ENCODE results near the gene ZNF83. TPM values are rescaled to one million over a fixed set of nuclear protein-coding genes. Genes with fewer than 3 reads are reported as not detected.

ZNF83 gene
- total and polyA plus RNA-seq, 2 of the 4 experiments (the other 2 are of a cell fraction) = 32.9 to 36.9 TPM

DNA sequence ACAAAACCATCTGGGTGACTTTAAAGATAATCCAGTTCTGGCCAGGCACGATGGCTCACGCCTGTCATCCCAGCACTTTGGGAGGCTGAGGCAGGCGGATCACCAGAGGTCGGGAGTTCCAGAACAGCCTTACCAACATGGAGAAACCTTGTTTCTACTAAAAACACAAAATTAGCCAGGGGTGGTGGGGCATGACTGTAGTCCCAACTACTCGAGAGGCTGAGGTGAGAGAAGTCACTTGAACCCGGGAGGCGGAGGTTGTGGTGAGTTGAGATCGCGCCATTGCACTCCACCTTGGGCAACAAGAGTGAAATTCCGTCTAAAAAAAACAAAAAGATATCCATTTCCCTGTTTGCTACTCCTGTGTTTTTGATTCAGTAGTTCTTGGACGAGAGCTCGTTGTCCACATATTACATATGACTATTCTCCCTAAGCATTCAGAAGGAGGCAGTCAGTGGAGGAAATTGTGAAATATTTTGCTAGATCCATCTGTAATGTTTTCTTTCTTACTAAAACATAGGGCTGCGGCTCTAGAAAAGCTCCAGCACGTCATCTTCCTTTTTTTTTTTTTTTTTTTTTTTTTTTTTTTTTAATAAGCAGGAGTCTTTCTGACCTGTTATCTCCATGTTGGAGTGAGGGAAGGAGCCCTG, 34.5 kb downstream of the ZNF83 start:
- no peak for ATAC-seq (ENCODE audit: low read depth)
- Histone ChIP-seq H2BK5ac (ENCODE audit: low read depth, low read length, poor library complexity, severe bottlenecking) (no peak overlapping the region), H3K18ac (ENCODE audit: low read depth, low read length) (no peak overlapping the region), H3K4me1 (ENCODE audit: control insufficient read depth, insufficient read depth, low read length) (peaks cover 5% of the 10 kb centered on the region; the same call in 1 of the 2 replicates), H3K9me3 (ENCODE audit: control insufficient read depth, insufficient read depth, low read length) (peaks cover 4% of the 10 kb centered on the region; the same call in 1 of the 2 replicates), H3K9me1 (ENCODE audit: insufficient read depth, low read length) (peaks cover 3% of the 10 kb centered on the region; the same call in 1 of the 2 replicates), H3K27me3 (ENCODE audit: control insufficient read depth, insufficient read depth, low read length) (no peaks in the 10 kb centered on the region), H3K27ac (ENCODE audit: insufficient read depth, low read length) (no peak overlapping the region), H3K4me2 (ENCODE audit: low read depth, low read length) (no peak overlapping the region), H3K23ac (ENCODE audit: low read depth, low read length) (no peak overlapping the region), H3K9ac (ENCODE audit: low read depth, low read length) (no peak overlapping the region), H4K5ac (ENCODE audit: low read depth, low read length) (no peak overlapping the region), H4K20me1 (ENCODE audit: insufficient read depth, low read length) (no peaks in the 10 kb centered on the region), H2BK20ac (ENCODE audit: low read depth, low read length) (no peak overlapping the region), H4K91ac (ENCODE audit: insufficient read depth, low read depth, low read length) (no peak overlapping the region), H3K14ac (replicated peaks; ENCODE audit: low read depth, low read length) (no peak overlapping the region), H2BK120ac (ENCODE audit: low read depth, low read length) (no peak overlapping the region), H3K4me3 (ENCODE audit: insufficient read depth, low read depth, low read length) (no peak overlapping the region), H4K8ac (ENCODE audit: low read depth in 2 of 2, low read length in 2 of 2) (no peak overlapping the region), H3K79me1 (ENCODE audit: low read depth in 1 of 2, low read length in 2 of 2) (peaks cover 12 to 18% of the 10 kb centered on the region in 2 experiments), H3K4ac (ENCODE audit: low read depth, low read length) (no peak overlapping the region), H2AK5ac (ENCODE audit: low read depth, low read length) (no peak overlapping the region), H2AFZ (replicated peaks; ENCODE audit: low read length, poor library complexity) (no peak overlapping the region), H3K36me3 (ENCODE audit: control insufficient read depth, insufficient read depth, low read length) (peaks cover 2% of the 10 kb centered on the region; the same call in 1 of the 2 replicates), H2BK15ac (ENCODE audit: low read depth, low read length) (no peak overlapping the region), H2AK9ac (replicated peaks; ENCODE audit: low read depth, low read length, poor library complexity) (no peak overlapping the region), H3K56ac (ENCODE audit: extremely low read depth, insufficient read depth, low read length) (no peak overlapping the region)
- ChIA-PET CTCF (no interaction called here), POLR2A (ENCODE audit: unreplicated experiment) (no interaction called here)
- intact Hi-C loops (cut with micrococcal nuclease) = no loop called here
- no TSS peak for BruUV-seq (replicated peaks)
- TF ChIP-seq RCOR1 (IDR thresholded peaks at IDR 0.05; ENCODE audit: insufficient replicate concordance, low read length) = no peak
- no peak for TF ChIP-seq POLR2A (IDR thresholded peaks at IDR 0.05; ENCODE audit: low read depth, low read length)
- no peak for TF ChIP-seq MXI1 (IDR thresholded peaks at IDR 0.05; ENCODE audit: borderline replicate concordance, low read depth, low read length)
- TF ChIP-seq RAD21 (IDR thresholded peaks at IDR 0.05; ENCODE audit: low read length) = no peak
- TF ChIP-seq, protein P1, sequence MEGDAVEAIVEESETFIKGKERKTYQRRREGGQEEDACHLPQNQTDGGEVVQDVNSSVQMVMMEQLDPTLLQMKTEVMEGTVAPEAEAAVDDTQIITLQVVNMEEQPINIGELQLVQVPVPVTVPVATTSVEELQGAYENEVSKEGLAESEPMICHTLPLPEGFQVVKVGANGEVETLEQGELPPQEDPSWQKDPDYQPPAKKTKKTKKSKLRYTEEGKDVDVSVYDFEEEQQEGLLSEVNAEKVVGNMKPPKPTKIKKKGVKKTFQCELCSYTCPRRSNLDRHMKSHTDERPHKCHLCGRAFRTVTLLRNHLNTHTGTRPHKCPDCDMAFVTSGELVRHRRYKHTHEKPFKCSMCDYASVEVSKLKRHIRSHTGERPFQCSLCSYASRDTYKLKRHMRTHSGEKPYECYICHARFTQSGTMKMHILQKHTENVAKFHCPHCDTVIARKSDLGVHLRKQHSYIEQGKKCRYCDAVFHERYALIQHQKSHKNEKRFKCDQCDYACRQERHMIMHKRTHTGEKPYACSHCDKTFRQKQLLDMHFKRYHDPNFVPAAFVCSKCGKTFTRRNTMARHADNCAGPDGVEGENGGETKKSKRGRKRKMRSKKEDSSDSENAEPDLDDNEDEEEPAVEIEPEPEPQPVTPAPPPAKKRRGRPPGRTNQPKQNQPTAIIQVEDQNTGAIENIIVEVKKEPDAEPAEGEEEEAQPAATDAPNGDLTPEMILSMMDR (conservative IDR thresholded peaks at IDR 0.05; ENCODE audit: low read depth, low read length) = no peak
- no peak for TF ChIP-seq MAZ (IDR thresholded peaks at IDR 0.05; ENCODE audit: borderline replicate concordance, low read depth, low read length)
- no peak for TF ChIP-seq SMC3 (IDR thresholded peaks at IDR 0.05; ENCODE audit: low read depth, low read length)
- TF ChIP-seq CEBPB (IDR thresholded peaks at IDR 0.05; ENCODE audit: low read depth, low read length) = peak; percentile 41; the same call in 1 of the 2 replicates
- 84% methylated on average over 4 of the region's 14 CpGs; no CpG with 5 or more reads in 1 of the 2 experiments for WGBS, 2 experiments (ENCODE audit: extremely low coverage in 2 of 2, insufficient read length in 1 of 2)
- in situ Hi-C loops (cut with MboI; ENCODE audit: low sequenced_read_pairs) = no loop called here
- dilution Hi-C loops (cut with HindIII; ENCODE audit: low sequenced_read_pairs, unreplicated experiment) = no loop called here
- peak; percentile 28 for DNase-seq
